Activated naive CD8-positive, alpha-beta T cell (primary cell): Measurements from ENCODE around the gene KATNAL1.

Experiments used
- H3K27ac Mint-ChIP-seq: one replicate; pipeline ENCODE4 v1.8.0; 2021; ENCODE audit warnings: mixed read lengths
- H3K27me3 Mint-ChIP-seq: one replicate; pipeline ENCODE4 v1.8.0; 2021; ENCODE audit warnings: mixed read lengths
- H3K36me3 Mint-ChIP-seq: one replicate; pipeline ENCODE4 v1.8.0; 2021; ENCODE audit warnings: mixed read lengths
- H3K4me1 Mint-ChIP-seq: one replicate; pipeline ENCODE4 v1.8.0; 2021; ENCODE audit warnings: low read depth, mixed read lengths
- H3K4me3 Mint-ChIP-seq: one replicate; pipeline ENCODE4 v1.8.0; 2021; ENCODE audit warnings: mild to moderate bottlenecking, mixed read lengths
- H3K9me3 Mint-ChIP-seq: one replicate; pipeline ENCODE4 v1.8.0; 2021; ENCODE audit warnings: low read depth, mixed read lengths

The KATNAL1 gene

DNA sequence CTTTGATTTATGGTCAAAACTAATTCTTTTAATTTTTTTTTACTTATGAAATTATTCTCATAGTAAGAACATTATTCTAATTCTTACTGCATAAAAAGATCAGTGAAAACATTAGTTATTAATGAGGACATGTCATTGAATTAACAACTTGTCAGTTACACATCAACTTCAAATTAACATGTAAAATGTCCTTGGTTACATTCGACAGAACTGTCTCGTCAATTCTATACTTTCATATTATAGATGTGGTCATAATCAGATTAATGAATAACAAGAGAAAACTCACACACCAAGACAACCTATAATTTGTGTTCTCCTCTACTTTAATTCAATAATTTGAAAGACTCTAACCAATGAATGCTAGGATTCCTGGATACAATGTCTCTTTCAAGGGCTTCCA, 66.7 kb downstream of the KATNAL1 start:
- Mint-ChIP-seq H3K4me3 (no peak overlapping the region), H3K9me3 (no peaks in the 10 kb centered on the region), H3K27me3 (no peaks in the 10 kb centered on the region), H3K4me1 (no peaks in the 10 kb centered on the region), H3K27ac (no peak overlapping the region), H3K36me3 (no peaks in the 10 kb centered on the region)

DNA sequence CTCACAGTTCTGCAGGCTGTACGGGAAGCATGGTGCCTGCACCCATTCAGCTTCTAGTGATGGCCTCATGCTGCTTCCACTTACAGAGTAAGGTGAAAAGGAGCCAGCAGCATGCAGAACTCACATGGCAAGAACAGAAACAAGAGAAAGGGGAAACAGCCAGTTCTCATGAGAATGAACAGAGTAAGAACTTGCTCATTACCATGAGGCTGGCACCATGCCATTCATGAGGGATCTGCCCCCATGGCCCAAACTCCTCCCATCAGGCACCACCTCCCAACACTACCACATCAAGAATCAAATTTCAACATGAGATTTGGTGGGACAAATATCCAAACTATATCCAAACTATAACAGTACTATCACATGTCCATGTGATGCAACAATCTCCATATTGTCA, 72.1 kb downstream of the KATNAL1 start:
- Mint-ChIP-seq H3K9me3 (no peaks in the 10 kb centered on the region), H3K4me1 (no peaks in the 10 kb centered on the region), H3K36me3 (peaks cover 6% of the 10 kb centered on the region), H3K27ac (no peak overlapping the region), H3K4me3 (no peak overlapping the region), H3K27me3 (no peaks in the 10 kb centered on the region)

DNA sequence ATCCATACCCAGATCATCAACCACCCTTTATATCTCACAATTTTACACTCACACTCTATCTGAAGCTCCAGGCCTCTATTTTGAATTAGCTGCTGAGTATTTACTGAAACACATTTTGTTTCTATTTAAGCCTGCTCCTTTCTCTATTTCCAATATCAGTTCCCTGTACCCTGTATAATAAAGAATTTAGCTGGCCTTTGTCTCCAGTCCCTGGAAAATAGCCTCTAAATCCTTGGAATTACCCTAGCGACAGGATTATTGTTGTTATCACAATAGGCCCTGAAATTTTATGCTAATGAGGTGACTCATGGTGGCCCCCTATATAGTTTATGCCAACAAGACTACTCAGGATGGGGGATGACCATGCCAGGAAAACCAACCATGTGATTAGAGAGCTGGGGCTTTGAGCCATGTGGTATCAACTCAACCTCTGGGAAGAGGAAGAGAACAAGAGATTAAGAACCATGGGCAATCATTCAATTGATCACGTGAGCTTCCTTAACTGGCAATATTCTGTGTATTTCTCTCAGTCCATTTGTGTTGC, 72.7 kb downstream of the KATNAL1 start:
- peaks cover 8% of the 10 kb centered on the region for H3K36me3 Mint-ChIP-seq
- no peak overlapping the region for H3K4me3 Mint-ChIP-seq
- H3K4me1 Mint-ChIP-seq = no peaks in the 10 kb centered on the region
- no peaks in the 10 kb centered on the region for H3K27me3 Mint-ChIP-seq
- no peak overlapping the region for H3K27ac Mint-ChIP-seq
- no peaks in the 10 kb centered on the region for H3K9me3 Mint-ChIP-seq

- Mint-ChIP-seq H3K4me1 (peaks cover 5% of the 10 kb centered on the region), H3K36me3 (peaks cover 25% of the 10 kb centered on the region), H3K4me3 (no peak overlapping the region), H3K27ac (peak overlapping the region; percentile 24), H3K9me3 (peaks cover 12% of the 10 kb centered on the region), H3K27me3 (no peaks in the 10 kb centered on the region)
Measured at GRCh38 chr13:30224732-30225131, 82.6 kb downstream of the KATNAL1 start.

GRCh38 chr13:30222254-30222653, 85.1 kb downstream of the KATNAL1 start:
- peaks cover 5% of the 10 kb centered on the region for H3K4me1 Mint-ChIP-seq
- H3K27ac Mint-ChIP-seq = no peak overlapping the region
- H3K9me3 Mint-ChIP-seq = peaks cover 12% of the 10 kb centered on the region
- peaks cover 25% of the 10 kb centered on the region for H3K36me3 Mint-ChIP-seq
- no peak overlapping the region for H3K4me3 Mint-ChIP-seq
- H3K27me3 Mint-ChIP-seq = no peaks in the 10 kb centered on the region

DNA sequence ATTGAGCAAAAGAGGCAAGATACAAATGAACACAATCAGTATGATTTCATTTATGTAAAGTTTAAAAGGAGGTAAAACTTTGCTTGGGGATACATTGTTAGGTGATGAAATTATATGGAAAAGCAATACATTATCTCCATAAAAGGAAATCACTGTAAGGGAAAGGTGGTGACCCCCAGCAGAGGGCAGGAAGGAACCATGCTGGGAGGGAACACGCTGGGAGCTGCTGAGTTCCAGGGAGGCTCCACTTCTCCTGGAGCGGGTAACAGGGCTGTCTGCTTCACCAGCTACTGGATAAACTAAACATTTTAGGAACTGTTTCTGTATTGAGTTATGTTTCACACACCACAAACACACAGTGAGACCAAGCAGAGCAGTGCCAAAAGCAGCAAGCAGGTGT, 91.2 kb downstream of the KATNAL1 start:
- Mint-ChIP-seq H3K27me3 (no peaks in the 10 kb centered on the region), H3K4me1 (no peaks in the 10 kb centered on the region), H3K9me3 (no peaks in the 10 kb centered on the region), H3K36me3 (peaks cover 2% of the 10 kb centered on the region), H3K27ac (no peak overlapping the region), H3K4me3 (no peak overlapping the region)

DNA sequence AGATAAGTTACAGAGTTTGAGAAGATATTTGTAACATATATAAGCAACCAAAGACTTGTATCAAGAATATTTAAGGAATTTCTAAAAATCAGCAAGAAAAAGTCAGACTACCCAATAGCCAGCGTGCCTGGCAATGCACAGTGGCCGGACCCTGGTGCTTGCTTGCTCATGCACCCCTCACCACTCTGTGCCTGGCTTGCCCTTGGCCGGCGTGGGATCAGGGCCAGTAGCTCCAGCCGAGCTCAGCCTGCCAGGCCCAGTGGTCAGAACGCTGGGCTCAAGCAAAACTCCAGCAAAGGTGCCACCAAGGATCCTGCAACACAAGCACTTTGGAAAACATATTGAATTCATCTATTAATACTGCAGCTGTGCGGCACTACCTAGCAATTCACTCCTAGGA, 95.1 kb downstream of the KATNAL1 start:
- no peaks in the 10 kb centered on the region for H3K27me3 Mint-ChIP-seq
- no peak overlapping the region for H3K27ac Mint-ChIP-seq
- no peaks in the 10 kb centered on the region for H3K9me3 Mint-ChIP-seq
- peaks cover 7% of the 10 kb centered on the region for H3K36me3 Mint-ChIP-seq
- no peak overlapping the region for H3K4me3 Mint-ChIP-seq
- H3K4me1 Mint-ChIP-seq = peaks cover 15% of the 10 kb centered on the region

GRCh38 chr13:30211745-30212144, 95.6 kb downstream of the KATNAL1 start:
- no peaks in the 10 kb centered on the region for H3K9me3 Mint-ChIP-seq
- peaks cover 7% of the 10 kb centered on the region for H3K36me3 Mint-ChIP-seq
- H3K27me3 Mint-ChIP-seq = no peaks in the 10 kb centered on the region
- no peak overlapping the region for H3K27ac Mint-ChIP-seq
- no peak overlapping the region for H3K4me3 Mint-ChIP-seq
- H3K4me1 Mint-ChIP-seq = peaks cover 15% of the 10 kb centered on the region

- Mint-ChIP-seq H3K27me3 (no peaks in the 10 kb centered on the region), H3K4me3 (no peak overlapping the region), H3K36me3 (peaks cover 13% of the 10 kb centered on the region), H3K27ac (no peak overlapping the region), H3K4me1 (peaks cover 15% of the 10 kb centered on the region), H3K9me3 (no peaks in the 10 kb centered on the region)
Measured at GRCh38 chr13:30204564-30204963, 102.8 kb downstream of the KATNAL1 start.

DNA sequence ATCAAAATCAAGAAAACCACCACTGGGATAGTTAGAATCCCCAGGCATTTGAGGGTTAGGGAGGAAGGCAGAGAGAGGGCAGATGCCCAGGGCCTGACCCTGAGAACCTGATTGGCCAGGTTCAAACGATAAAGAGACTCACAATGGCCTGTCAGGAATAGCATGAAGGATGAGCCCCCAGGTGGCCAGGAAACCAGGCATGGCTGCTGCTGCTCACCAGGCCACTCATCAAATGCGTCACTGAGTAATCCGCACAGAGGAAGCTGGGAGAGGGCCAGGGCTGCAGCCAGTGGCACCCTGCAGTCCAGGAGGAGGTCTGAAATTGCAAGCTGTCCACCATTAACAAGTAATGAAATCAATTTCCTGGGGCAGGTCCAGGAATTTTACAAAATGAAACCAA, 111.3 kb downstream of the KATNAL1 start:
- H3K4me1 Mint-ChIP-seq = no peaks in the 10 kb centered on the region
- no peaks in the 10 kb centered on the region for H3K27me3 Mint-ChIP-seq
- H3K36me3 Mint-ChIP-seq = no peaks in the 10 kb centered on the region
- no peak overlapping the region for H3K4me3 Mint-ChIP-seq
- H3K27ac Mint-ChIP-seq = no peak overlapping the region
- H3K9me3 Mint-ChIP-seq = no peaks in the 10 kb centered on the region

DNA sequence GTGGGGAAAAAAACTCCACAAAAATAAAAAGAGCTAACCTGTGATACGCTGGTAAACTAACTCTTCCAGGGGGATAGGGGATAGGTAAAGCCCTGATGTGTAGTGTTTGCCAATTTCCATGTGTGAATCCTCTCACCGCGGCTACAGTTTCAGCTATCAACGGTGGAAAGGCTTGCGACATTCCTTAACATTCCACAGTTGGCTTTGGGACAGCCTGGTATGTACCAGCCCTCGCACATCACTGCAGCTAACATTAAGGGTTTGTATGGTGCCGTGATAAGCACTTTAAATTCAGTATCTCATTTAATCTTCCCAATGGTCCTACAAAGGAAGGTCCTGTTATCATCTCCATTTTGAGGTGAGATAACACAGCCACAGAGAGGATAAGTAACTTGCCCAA, 112.4 kb downstream of the KATNAL1 start:
- H3K9me3 Mint-ChIP-seq = no peaks in the 10 kb centered on the region
- H3K4me3 Mint-ChIP-seq = no peak overlapping the region
- H3K27me3 Mint-ChIP-seq = no peaks in the 10 kb centered on the region
- no peaks in the 10 kb centered on the region for H3K4me1 Mint-ChIP-seq
- no peak overlapping the region for H3K27ac Mint-ChIP-seq
- H3K36me3 Mint-ChIP-seq = no peaks in the 10 kb centered on the region

- H3K27ac Mint-ChIP-seq = no peak overlapping the region
- H3K4me3 Mint-ChIP-seq = no peak overlapping the region
- no peaks in the 10 kb centered on the region for H3K4me1 Mint-ChIP-seq
- H3K9me3 Mint-ChIP-seq = no peaks in the 10 kb centered on the region
- H3K36me3 Mint-ChIP-seq = no peaks in the 10 kb centered on the region
- H3K27me3 Mint-ChIP-seq = no peaks in the 10 kb centered on the region
Measured at GRCh38 chr13:30193279-30194234, 113.8 kb downstream of the KATNAL1 start.

GRCh38 chr13:30192320-30193093, 114.8 kb downstream of the KATNAL1 start:
- no peak overlapping the region for H3K4me3 Mint-ChIP-seq
- H3K9me3 Mint-ChIP-seq = no peaks in the 10 kb centered on the region
- H3K4me1 Mint-ChIP-seq = no peaks in the 10 kb centered on the region
- H3K36me3 Mint-ChIP-seq = no peaks in the 10 kb centered on the region
- no peaks in the 10 kb centered on the region for H3K27me3 Mint-ChIP-seq
- H3K27ac Mint-ChIP-seq = no peak overlapping the region

- peaks cover 3% of the 10 kb centered on the region for H3K4me1 Mint-ChIP-seq
- no peaks in the 10 kb centered on the region for H3K27me3 Mint-ChIP-seq
- H3K4me3 Mint-ChIP-seq = no peak overlapping the region
- H3K36me3 Mint-ChIP-seq = no peaks in the 10 kb centered on the region
- no peak overlapping the region for H3K27ac Mint-ChIP-seq
- H3K9me3 Mint-ChIP-seq = no peaks in the 10 kb centered on the region
Measured at GRCh38 chr13:30191491-30192100, 115.8 kb downstream of the KATNAL1 start.
